ENCODE data around the gene ARMC3. TPM values are rescaled to one million over a fixed set of nuclear protein-coding genes. Genes with fewer than 3 reads are reported as not detected.

ARMC3 gene
- polyA plus RNA-seq, 2 of the 4 experiments (the other 2 are of a cell fraction), result 0.09 to 0.59 TPM

- 29% methylated on average over 6 of the region's 6 CpGs for WGBS (ENCODE audit: missing lambda C conversion rate)
- Histone ChIP-seq H3K4me1 (no peaks in the 10 kb centered on the region), H3K9me3 (peaks cover 9% of the 10 kb centered on the region; the same call in 2 of the 3 replicates), H3K4me2 (no peak overlapping the region), H3K4me3 (no peak overlapping the region), H3K27ac (no peak overlapping the region)
- ChIA-PET POLR2A (no interaction called here), CTCF (no interaction called here)
- DNase-seq (ENCODE audit: low read depth in 1 of 2, low spot score in 1 of 2) (no peak), ATAC-seq (no peak), FAIRE-seq (no peak)
- TF ChIP-seq USF2 (IDR thresholded peaks at IDR 0.05) (no peak), PHF8 (IDR thresholded peaks at IDR 0.05; ENCODE audit: borderline replicate concordance, low read depth) (no peak), HMGXB4 (CRISPR knock-in tag; IDR thresholded peaks at IDR 0.05; ENCODE audit: borderline replicate concordance) (no peak), HDAC2 (IDR thresholded peaks at IDR 0.05) (no peak), CBX2 (IDR thresholded peaks at IDR 0.05; ENCODE audit: borderline replicate concordance, low read depth) (no peak), CBX8 (IDR thresholded peaks at IDR 0.05) (no peak), POLR2A (IDR thresholded peaks at IDR 0.05; ENCODE audit: low read length) (no peak), ELK1 (IDR thresholded peaks at IDR 0.05; ENCODE audit: low read depth, low read length) (no peak), HES2 (IDR thresholded peaks at IDR 0.05) (no peak), RAD21 (conservative IDR thresholded peaks at IDR 0.05 in 1 of 2, IDR thresholded peaks at IDR 0.05 in 1 of 2) (no peak), E2F6 (IDR thresholded peaks at IDR 0.05; ENCODE audit: borderline replicate concordance, low read depth) (no peak), JUNB (IDR thresholded peaks at IDR 0.05) (no peak), CTCF (IDR thresholded peaks at IDR 0.05) (no peak), TP53 (CRISPR knock-in tag; IDR thresholded peaks at IDR 0.05) (no peak), FOSB (CRISPR knock-in tag; IDR thresholded peaks at IDR 0.05) (no peak), SREBF2 (IDR thresholded peaks at IDR 0.05) (no peak), HOXB5 (CRISPR knock-in tag; IDR thresholded peaks at IDR 0.05) (no peak)
Measured at GRCh38 chr10:23019633-23020032, 91.8 kb downstream of the ARMC3 start.

- Histone ChIP-seq H3K9me3 (peaks cover 9% of the 10 kb centered on the region; the same call in 2 of the 3 replicates), H3K4me1 (no peaks in the 10 kb centered on the region), H3K4me2 (no peak overlapping the region), H3K4me3 (no peak overlapping the region), H3K27ac (no peak overlapping the region)
- no peak for TF ChIP-seq USF2 (IDR thresholded peaks at IDR 0.05)
- TF ChIP-seq RNF2 (IDR thresholded peaks at IDR 0.05; ENCODE audit: borderline replicate concordance, low read depth), result no peak
- TF ChIP-seq BHLHE40 (IDR thresholded peaks at IDR 0.05; ENCODE audit: low read depth, low read length), result no peak
- no peak for TF ChIP-seq NR3C1 (IDR thresholded peaks at IDR 0.05)
- TF ChIP-seq POLR2AphosphoS2 (conservative IDR thresholded peaks at IDR 0.05; ENCODE audit: low read length), result no peak
- no peak for TF ChIP-seq HOXB5 (CRISPR knock-in tag; IDR thresholded peaks at IDR 0.05)
- no peak for TF ChIP-seq RARB (CRISPR knock-in tag; IDR thresholded peaks at IDR 0.05)
- no peak for TF ChIP-seq HOXB13 (CRISPR knock-in tag; IDR thresholded peaks at IDR 0.05; ENCODE audit: low read depth)
- no peak for TF ChIP-seq MAX (IDR thresholded peaks at IDR 0.05)
- TF ChIP-seq HES2 (IDR thresholded peaks at IDR 0.05), result no peak
- TF ChIP-seq BCL3 (IDR thresholded peaks at IDR 0.05), result no peak
- no peak for TF ChIP-seq ESRRA (IDR thresholded peaks at IDR 0.05; ENCODE audit: borderline replicate concordance, low read length)
- TF ChIP-seq HDAC2 (IDR thresholded peaks at IDR 0.05), result no peak
- TF ChIP-seq EP300 (IDR thresholded peaks at IDR 0.05), result no peak
- TF ChIP-seq PHF8 (IDR thresholded peaks at IDR 0.05; ENCODE audit: borderline replicate concordance, low read depth), result no peak
- CTCF ChIA-PET, result no interaction called here
- POLR2A ChIA-PET, result no interaction called here
- ATAC-seq, result no peak
- 2% methylated on average over 2 of the region's 2 CpGs for WGBS (ENCODE audit: missing lambda C conversion rate)
- DNase-seq (ENCODE audit: low read depth in 1 of 2, low spot score in 1 of 2), result no peak
- FAIRE-seq, result no peak
Measured at GRCh38 chr10:23021430-23021829, 93.6 kb downstream of the ARMC3 start.
